ENCODE data around the gene FIBCD1.
A peak's percentile ranks its signal among the peaks of the same experiment; 100 is the strongest.

The FIBCD1 gene

GRCh38 chr9:130879863-130880411 lies 59.1 kb downstream of the FIBCD1 start:
- H3K4me3 ChIP-seq (ENCODE audit: low read length in 2 of 2), result no peak overlapping the region
- H3K27ac ChIP-seq (replicated peaks; ENCODE audit: low read length), result no peak overlapping the region
- H3K9me3 ChIP-seq (replicated peaks in 1 of 2; ENCODE audit: control insufficient read depth in 2 of 2, insufficient read depth in 1 of 2, low read depth in 1 of 2, low read length in 2 of 2), result no peaks in the 10 kb centered on the region
- H3K4me2 ChIP-seq (ENCODE audit: insufficient read depth, low read length, poor library complexity, severe bottlenecking), result no peak overlapping the region
- peaks cover 55 to 92% of the 10 kb centered on the region in 2 donors for H3K36me3 ChIP-seq (replicated peaks in 1 of 2; ENCODE audit: control insufficient read depth in 2 of 2, insufficient read depth in 2 of 2, low read length in 2 of 2)
- H4K91ac ChIP-seq (ENCODE audit: low read depth, low read length, poor library complexity), result no peak overlapping the region
- H3K4ac ChIP-seq (ENCODE audit: low read length), result no peak overlapping the region
- WGBS, 2 donors (ENCODE audit: extremely low coverage in 2 of 2, insufficient read length in 2 of 2, insufficient replicate concordance in 1 of 2), result no CpG with 5 or more reads among the region's 9 CpGs
- no peak overlapping the region for H3K9ac ChIP-seq (ENCODE audit: low read depth, low read length, poor library complexity)
- no peak overlapping the region for H2BK5ac ChIP-seq (ENCODE audit: low read length)
- no peaks in the 10 kb centered on the region for H3K27me3 ChIP-seq (ENCODE audit: control insufficient read depth in 3 of 3, insufficient read depth in 3 of 3, low read depth in 1 of 3, low read length in 3 of 3)
- H3K79me1 ChIP-seq (ENCODE audit: low read depth, low read length), result peaks cover 5% of the 10 kb centered on the region
- H2AFZ ChIP-seq (ENCODE audit: low read length), result no peak overlapping the region
- H3K14ac ChIP-seq (ENCODE audit: low read length), result no peak overlapping the region
- H2BK12ac ChIP-seq (ENCODE audit: low read length), result no peak overlapping the region
- no peak for DNase-seq (ENCODE audit: low spot score)
- H2BK15ac ChIP-seq (ENCODE audit: low read length), result no peak overlapping the region
- no peak overlapping the region for H3K18ac ChIP-seq (ENCODE audit: low read length)
- H4K8ac ChIP-seq (ENCODE audit: low read depth, low read length), result no peak overlapping the region
- no peak overlapping the region for H2BK120ac ChIP-seq (ENCODE audit: low read depth, low read length)
- H2AK5ac ChIP-seq (ENCODE audit: low read depth, low read length), result no peak overlapping the region
- H3K23ac ChIP-seq (ENCODE audit: low read depth, low read length, poor library complexity), result peak overlapping the region; percentile 86
- peaks cover 0 to 4% of the 10 kb centered on the region in 2 donors for H3K4me1 ChIP-seq (ENCODE audit: control insufficient read depth in 2 of 2, insufficient read depth in 1 of 2, low read depth in 1 of 2, low read length in 2 of 2)

DNA sequence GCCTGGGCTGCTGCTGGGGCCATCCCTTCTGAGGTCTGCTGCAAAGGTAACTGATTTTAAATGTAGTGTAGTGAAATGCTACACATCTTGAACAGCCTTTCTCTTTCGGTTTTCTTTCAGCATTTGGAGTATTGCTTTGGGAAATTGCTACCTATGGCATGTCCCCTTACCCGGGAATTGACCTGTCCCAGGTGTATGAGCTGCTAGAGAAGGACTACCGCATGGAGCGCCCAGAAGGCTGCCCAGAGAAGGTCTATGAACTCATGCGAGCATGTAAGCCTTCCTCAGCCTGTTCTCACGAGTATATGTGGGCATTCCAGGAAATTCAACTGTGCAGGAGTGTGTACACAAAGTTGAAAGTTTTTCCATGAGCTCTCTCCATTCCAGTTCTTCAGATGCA lies 60.8 kb downstream of the FIBCD1 start:
- Histone ChIP-seq H4K91ac (ENCODE audit: low read depth, low read length, poor library complexity) (no peak overlapping the region), H3K9ac (ENCODE audit: low read depth, low read length, poor library complexity) (no peak overlapping the region), H3K27ac (replicated peaks; ENCODE audit: low read length) (no peak overlapping the region), H3K23ac (ENCODE audit: low read depth, low read length, poor library complexity) (no peak overlapping the region), H2BK12ac (ENCODE audit: low read length) (no peak overlapping the region), H3K27me3 (ENCODE audit: control insufficient read depth in 3 of 3, insufficient read depth in 3 of 3, low read depth in 1 of 3, low read length in 3 of 3) (no peaks in the 10 kb centered on the region), H3K4me1 (ENCODE audit: control insufficient read depth in 2 of 2, insufficient read depth in 1 of 2, low read depth in 1 of 2, low read length in 2 of 2) (peaks cover 0 to 2% of the 10 kb centered on the region in 2 donors), H3K4me2 (ENCODE audit: insufficient read depth, low read length, poor library complexity, severe bottlenecking) (no peak overlapping the region), H2BK120ac (ENCODE audit: low read depth, low read length) (no peak overlapping the region), H3K4me3 (ENCODE audit: low read length in 2 of 2) (no peak overlapping the region), H3K36me3 (replicated peaks in 1 of 2; ENCODE audit: control insufficient read depth in 2 of 2, insufficient read depth in 2 of 2, low read length in 2 of 2) (peaks cover 58 to 92% of the 10 kb centered on the region in 2 donors), H2AK5ac (ENCODE audit: low read depth, low read length) (no peak overlapping the region), H3K79me1 (ENCODE audit: low read depth, low read length) (peaks cover 2% of the 10 kb centered on the region), H4K8ac (ENCODE audit: low read depth, low read length) (no peak overlapping the region), H2AFZ (ENCODE audit: low read length) (no peak overlapping the region), H2BK15ac (ENCODE audit: low read length) (no peak overlapping the region), H3K14ac (ENCODE audit: low read length) (no peak overlapping the region), H3K9me3 (replicated peaks in 1 of 2; ENCODE audit: control insufficient read depth in 2 of 2, insufficient read depth in 1 of 2, low read depth in 1 of 2, low read length in 2 of 2) (no peaks in the 10 kb centered on the region), H2BK5ac (ENCODE audit: low read length) (no peak overlapping the region), H3K18ac (ENCODE audit: low read length) (no peak overlapping the region), H3K4ac (ENCODE audit: low read length) (no peak overlapping the region)
- WGBS, 2 donors (ENCODE audit: extremely low coverage in 2 of 2, insufficient read length in 2 of 2, insufficient replicate concordance in 1 of 2), result no CpG with 5 or more reads among the region's 6 CpGs
- DNase-seq (ENCODE audit: low spot score), result no peak

DNA sequence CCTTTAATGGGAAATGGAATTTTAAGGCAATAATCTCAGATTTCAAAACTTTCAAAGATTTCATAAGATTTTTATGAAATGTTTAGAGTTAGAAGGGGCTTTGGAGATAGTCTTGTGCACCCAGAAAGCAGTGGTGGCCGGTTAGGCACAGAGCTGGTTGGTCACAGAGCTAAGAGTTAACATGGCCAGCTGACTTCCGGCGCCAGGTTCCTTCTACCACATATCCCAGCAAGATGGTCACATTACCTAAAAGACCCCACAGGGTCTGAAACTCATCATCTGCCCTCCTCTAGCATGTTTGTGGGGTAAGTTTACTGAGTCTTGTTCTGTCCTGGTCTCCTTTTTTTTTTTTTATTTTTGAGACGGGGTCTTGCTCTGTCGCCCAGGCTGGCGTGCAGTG lies 61.7 kb downstream of the FIBCD1 start:
- no peaks in the 10 kb centered on the region for H3K27me3 ChIP-seq (ENCODE audit: control insufficient read depth in 3 of 3, insufficient read depth in 3 of 3, low read depth in 1 of 3, low read length in 3 of 3)
- DNase-seq (ENCODE audit: low spot score), result no peak
- no peak overlapping the region for H2BK120ac ChIP-seq (ENCODE audit: low read depth, low read length)
- H3K4me2 ChIP-seq (ENCODE audit: insufficient read depth, low read length, poor library complexity, severe bottlenecking), result no peak overlapping the region
- no peak overlapping the region for H2BK5ac ChIP-seq (ENCODE audit: low read length)
- no peak overlapping the region for H3K18ac ChIP-seq (ENCODE audit: low read length)
- no peak overlapping the region for H4K91ac ChIP-seq (ENCODE audit: low read depth, low read length, poor library complexity)
- no CpG with 5 or more reads among the region's 6 CpGs for WGBS, 2 donors (ENCODE audit: extremely low coverage in 2 of 2, insufficient read length in 2 of 2, insufficient replicate concordance in 1 of 2)
- no peak overlapping the region for H3K4ac ChIP-seq (ENCODE audit: low read length)
- no peak overlapping the region for H3K14ac ChIP-seq (ENCODE audit: low read length)
- peaks cover 64 to 94% of the 10 kb centered on the region in 2 donors for H3K36me3 ChIP-seq (replicated peaks in 1 of 2; ENCODE audit: control insufficient read depth in 2 of 2, insufficient read depth in 2 of 2, low read length in 2 of 2)
- no peak overlapping the region for H4K8ac ChIP-seq (ENCODE audit: low read depth, low read length)
- no peak overlapping the region for H3K9ac ChIP-seq (ENCODE audit: low read depth, low read length, poor library complexity)
- no peaks in the 10 kb centered on the region for H3K4me1 ChIP-seq (ENCODE audit: control insufficient read depth in 2 of 2, insufficient read depth in 1 of 2, low read depth in 1 of 2, low read length in 2 of 2)
- no peak overlapping the region for H3K4me3 ChIP-seq (ENCODE audit: low read length in 2 of 2)
- no peaks in the 10 kb centered on the region for H3K9me3 ChIP-seq (replicated peaks in 1 of 2; ENCODE audit: control insufficient read depth in 2 of 2, insufficient read depth in 1 of 2, low read depth in 1 of 2, low read length in 2 of 2)
- no peak overlapping the region for H2BK15ac ChIP-seq (ENCODE audit: low read length)
- H2AFZ ChIP-seq (ENCODE audit: low read length), result no peak overlapping the region
- H2AK5ac ChIP-seq (ENCODE audit: low read depth, low read length), result no peak overlapping the region
- no peak overlapping the region for H2BK12ac ChIP-seq (ENCODE audit: low read length)
- H3K79me1 ChIP-seq (ENCODE audit: low read depth, low read length), result no peaks in the 10 kb centered on the region
- no peak overlapping the region for H3K23ac ChIP-seq (ENCODE audit: low read depth, low read length, poor library complexity)
- no peak overlapping the region for H3K27ac ChIP-seq (replicated peaks; ENCODE audit: low read length)

GRCh38 chr9:130874783-130875182 lies 64.3 kb downstream of the FIBCD1 start:
- Histone ChIP-seq H2BK15ac (ENCODE audit: low read length) (no peak overlapping the region), H3K36me3 (replicated peaks in 1 of 2; ENCODE audit: control insufficient read depth in 2 of 2, insufficient read depth in 2 of 2, low read length in 2 of 2) (peaks cover 56 to 94% of the 10 kb centered on the region in 2 donors), H2BK120ac (ENCODE audit: low read depth, low read length) (no peak overlapping the region), H3K27ac (replicated peaks; ENCODE audit: low read length) (no peak overlapping the region), H2BK12ac (ENCODE audit: low read length) (no peak overlapping the region), H3K27me3 (ENCODE audit: control insufficient read depth in 3 of 3, insufficient read depth in 3 of 3, low read depth in 1 of 3, low read length in 3 of 3) (no peaks in the 10 kb centered on the region), H3K9ac (ENCODE audit: low read depth, low read length, poor library complexity) (no peak overlapping the region), H3K4me3 (ENCODE audit: low read length in 2 of 2) (no peak overlapping the region), H3K18ac (ENCODE audit: low read length) (no peak overlapping the region), H4K8ac (ENCODE audit: low read depth, low read length) (no peak overlapping the region), H3K4me2 (ENCODE audit: insufficient read depth, low read length, poor library complexity, severe bottlenecking) (no peak overlapping the region), H2AK5ac (ENCODE audit: low read depth, low read length) (no peak overlapping the region), H3K79me1 (ENCODE audit: low read depth, low read length) (no peaks in the 10 kb centered on the region), H3K4ac (ENCODE audit: low read length) (no peak overlapping the region), H3K4me1 (ENCODE audit: control insufficient read depth in 2 of 2, insufficient read depth in 1 of 2, low read depth in 1 of 2, low read length in 2 of 2) (peaks cover 0 to 1% of the 10 kb centered on the region in 2 donors), H3K9me3 (replicated peaks in 1 of 2; ENCODE audit: control insufficient read depth in 2 of 2, insufficient read depth in 1 of 2, low read depth in 1 of 2, low read length in 2 of 2) (no peaks in the 10 kb centered on the region), H3K14ac (ENCODE audit: low read length) (no peak overlapping the region), H2AFZ (ENCODE audit: low read length) (no peak overlapping the region), H3K23ac (ENCODE audit: low read depth, low read length, poor library complexity) (no peak overlapping the region), H4K91ac (ENCODE audit: low read depth, low read length, poor library complexity) (no peak overlapping the region), H2BK5ac (ENCODE audit: low read length) (no peak overlapping the region)
- no CpG with 5 or more reads among the region's 5 CpGs for WGBS, 2 donors (ENCODE audit: extremely low coverage in 2 of 2, insufficient read length in 2 of 2, insufficient replicate concordance in 1 of 2)
- DNase-seq (ENCODE audit: low spot score), result no peak
